Measurements from ENCODE around the gene ACOT12. TPM values are rescaled to one million over a fixed set of nuclear protein-coding genes. Genes with fewer than 3 reads are reported as not detected.
A peak's percentile ranks its signal among the peaks of the same experiment; 100 is the strongest.
"Not testable (repeated sequence)": the region's sequence is repeated elsewhere in the genome, so short reads cannot be mapped to it uniquely, and the experiment has no call there.

The ACOT12 gene
- total RNA-seq, 4 donors from 2014 or later, result 3.7 to 6.5 TPM; not detected in 2

DNA sequence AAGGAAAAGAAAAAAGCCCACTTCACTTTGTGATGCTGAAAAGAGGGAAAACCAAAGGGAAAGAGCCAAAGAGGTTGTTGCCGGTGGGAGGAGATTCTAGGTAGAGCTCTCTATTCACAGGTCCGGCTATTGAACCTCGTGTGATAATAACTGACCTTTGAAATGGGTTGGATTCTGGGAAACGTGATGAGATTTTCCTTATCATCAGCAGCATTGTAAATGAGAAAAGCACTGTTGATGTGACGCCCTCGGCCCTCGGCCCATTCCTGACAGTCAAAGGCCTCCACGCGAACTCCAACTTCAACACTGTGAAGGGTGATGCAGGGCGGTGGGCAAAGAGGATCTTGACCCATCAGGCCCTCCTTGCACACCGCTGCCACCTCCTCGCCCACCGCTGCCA is 49.2 kb downstream of the ACOT12 start:
- Histone ChIP-seq H3K27me3 (no peaks in the 10 kb centered on the region), H3K27ac (peak overlapping the region in 2 of 4 donors; percentile 15 to 33), H3K36me3 (no peaks in the 10 kb centered on the region), H3K4me1 (no peaks in the 10 kb centered on the region), H3K9me3 (no peaks in the 10 kb centered on the region), H3K4me3 (no peak overlapping the region)
- DNase-seq, result peak in 2 of 3 donors; percentile 59 to 61
- no peak for TF ChIP-seq POLR2A (IDR thresholded peaks at IDR 0.05)
- TF ChIP-seq, protein P1, sequence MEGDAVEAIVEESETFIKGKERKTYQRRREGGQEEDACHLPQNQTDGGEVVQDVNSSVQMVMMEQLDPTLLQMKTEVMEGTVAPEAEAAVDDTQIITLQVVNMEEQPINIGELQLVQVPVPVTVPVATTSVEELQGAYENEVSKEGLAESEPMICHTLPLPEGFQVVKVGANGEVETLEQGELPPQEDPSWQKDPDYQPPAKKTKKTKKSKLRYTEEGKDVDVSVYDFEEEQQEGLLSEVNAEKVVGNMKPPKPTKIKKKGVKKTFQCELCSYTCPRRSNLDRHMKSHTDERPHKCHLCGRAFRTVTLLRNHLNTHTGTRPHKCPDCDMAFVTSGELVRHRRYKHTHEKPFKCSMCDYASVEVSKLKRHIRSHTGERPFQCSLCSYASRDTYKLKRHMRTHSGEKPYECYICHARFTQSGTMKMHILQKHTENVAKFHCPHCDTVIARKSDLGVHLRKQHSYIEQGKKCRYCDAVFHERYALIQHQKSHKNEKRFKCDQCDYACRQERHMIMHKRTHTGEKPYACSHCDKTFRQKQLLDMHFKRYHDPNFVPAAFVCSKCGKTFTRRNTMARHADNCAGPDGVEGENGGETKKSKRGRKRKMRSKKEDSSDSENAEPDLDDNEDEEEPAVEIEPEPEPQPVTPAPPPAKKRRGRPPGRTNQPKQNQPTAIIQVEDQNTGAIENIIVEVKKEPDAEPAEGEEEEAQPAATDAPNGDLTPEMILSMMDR (IDR thresholded peaks at IDR 0.05), result no peak

DNA sequence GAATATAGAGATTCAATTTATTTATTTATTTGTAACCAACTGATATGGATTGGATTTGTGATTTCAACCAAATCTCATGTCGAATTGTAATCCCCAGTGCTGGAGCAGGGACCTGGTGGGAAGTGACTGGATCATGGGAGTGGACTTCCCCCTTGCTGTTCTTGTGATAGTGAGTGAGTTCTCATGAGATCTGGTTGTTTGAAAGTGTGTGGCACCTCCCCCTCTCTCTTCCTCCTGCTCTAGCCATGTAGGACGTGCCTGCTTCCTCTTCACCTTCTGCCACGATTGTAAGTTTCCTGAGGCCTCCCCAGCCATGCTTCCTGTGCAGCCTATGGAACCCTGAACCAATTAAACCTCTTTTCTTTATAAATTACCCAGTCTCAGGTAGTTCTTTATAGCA is 55.7 kb downstream of the ACOT12 start:
- H3K4me1 ChIP-seq, H3K27ac ChIP-seq, H3K36me3 ChIP-seq, H3K27me3 ChIP-seq, DNase-seq, H3K9me3 ChIP-seq, H3K4me3 ChIP-seq: not testable (repeated sequence)

DNA sequence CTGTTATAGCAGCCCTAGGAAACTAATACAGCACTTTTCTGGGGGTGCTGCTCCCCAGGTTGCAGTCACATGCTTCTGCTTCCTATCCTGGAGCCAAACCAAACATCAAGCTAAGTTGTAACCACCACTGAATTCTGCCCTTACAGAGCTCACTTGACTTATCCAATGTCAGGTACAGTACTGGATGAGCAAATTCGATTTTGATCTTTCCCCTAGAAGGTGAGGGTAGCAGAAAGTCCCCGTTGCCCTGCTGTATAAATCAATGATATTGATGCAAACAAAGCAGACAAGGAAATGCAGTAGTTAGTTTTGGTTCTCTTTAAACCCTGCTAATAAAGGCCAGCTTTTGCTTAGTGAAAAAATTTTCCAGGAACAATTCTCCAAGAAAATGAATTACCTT is 56.1 kb downstream of the ACOT12 start:
- Histone ChIP-seq H3K4me1 (no peaks in the 10 kb centered on the region), H3K4me3 (no peak overlapping the region), H3K27ac (no peak overlapping the region), H3K36me3 (no peaks in the 10 kb centered on the region), H3K9me3 (no peaks in the 10 kb centered on the region), H3K27me3 (no peaks in the 10 kb centered on the region)
- no peak for DNase-seq
- TF ChIP-seq, protein P1 (IDR thresholded peaks at IDR 0.05), result no peak
- no peak for TF ChIP-seq POLR2A (IDR thresholded peaks at IDR 0.05)

DNA sequence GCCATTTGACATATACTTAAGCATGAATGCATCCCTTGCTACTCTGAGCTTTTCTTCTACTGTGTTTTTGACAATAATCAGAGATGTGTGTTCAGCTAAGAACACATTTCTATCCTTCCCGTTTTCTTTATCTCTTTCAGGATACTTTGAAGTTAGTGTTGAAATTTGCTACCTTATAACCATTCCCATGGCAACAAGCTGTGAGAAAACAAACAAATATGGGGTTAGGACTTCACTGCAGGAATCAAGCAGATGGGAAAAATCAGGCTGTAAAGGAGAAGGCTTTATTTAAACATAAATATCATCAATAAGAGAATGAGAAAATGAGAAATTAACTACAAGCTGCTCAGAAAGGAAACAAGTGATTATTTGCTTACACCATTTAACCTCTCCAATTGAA is 57.4 kb downstream of the ACOT12 start:
- H3K4me1 ChIP-seq, result no peaks in the 10 kb centered on the region
- no peaks in the 10 kb centered on the region for H3K9me3 ChIP-seq
- TF ChIP-seq, protein P1 (IDR thresholded peaks at IDR 0.05), result no peak
- TF ChIP-seq POLR2A (IDR thresholded peaks at IDR 0.05), result no peak
- H3K4me3 ChIP-seq, result no peak overlapping the region
- no peaks in the 10 kb centered on the region for H3K36me3 ChIP-seq
- no peaks in the 10 kb centered on the region for H3K27me3 ChIP-seq
- H3K27ac ChIP-seq, result no peak overlapping the region
- no peak for DNase-seq

DNA sequence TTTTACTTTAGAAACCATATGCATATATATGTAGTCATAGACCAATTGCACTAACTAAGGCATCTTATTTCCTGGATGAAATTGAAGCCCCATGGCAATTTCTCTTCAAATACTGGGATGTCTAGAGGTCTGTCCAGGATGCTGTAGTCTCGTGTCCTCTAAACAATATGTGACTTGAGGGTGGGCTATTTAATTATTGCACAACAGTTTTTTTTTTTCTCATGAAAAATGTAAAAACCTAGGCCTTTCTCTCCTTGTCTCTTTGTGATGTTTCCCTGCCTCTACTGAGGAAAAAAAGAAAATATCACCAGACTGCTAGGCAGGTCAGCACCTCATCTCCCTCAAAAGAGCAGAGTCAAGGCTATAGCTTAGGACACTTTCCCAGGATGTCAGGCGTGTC is 58.0 kb downstream of the ACOT12 start:
- Histone ChIP-seq H3K27ac (no peak overlapping the region), H3K9me3 (no peaks in the 10 kb centered on the region), H3K4me3 (no peak overlapping the region), H3K4me1 (no peaks in the 10 kb centered on the region), H3K27me3 (no peaks in the 10 kb centered on the region), H3K36me3 (no peaks in the 10 kb centered on the region)
- TF ChIP-seq, protein P1 (IDR thresholded peaks at IDR 0.05), result no peak
- TF ChIP-seq POLR2A (IDR thresholded peaks at IDR 0.05), result no peak
- DNase-seq, result no peak

DNA sequence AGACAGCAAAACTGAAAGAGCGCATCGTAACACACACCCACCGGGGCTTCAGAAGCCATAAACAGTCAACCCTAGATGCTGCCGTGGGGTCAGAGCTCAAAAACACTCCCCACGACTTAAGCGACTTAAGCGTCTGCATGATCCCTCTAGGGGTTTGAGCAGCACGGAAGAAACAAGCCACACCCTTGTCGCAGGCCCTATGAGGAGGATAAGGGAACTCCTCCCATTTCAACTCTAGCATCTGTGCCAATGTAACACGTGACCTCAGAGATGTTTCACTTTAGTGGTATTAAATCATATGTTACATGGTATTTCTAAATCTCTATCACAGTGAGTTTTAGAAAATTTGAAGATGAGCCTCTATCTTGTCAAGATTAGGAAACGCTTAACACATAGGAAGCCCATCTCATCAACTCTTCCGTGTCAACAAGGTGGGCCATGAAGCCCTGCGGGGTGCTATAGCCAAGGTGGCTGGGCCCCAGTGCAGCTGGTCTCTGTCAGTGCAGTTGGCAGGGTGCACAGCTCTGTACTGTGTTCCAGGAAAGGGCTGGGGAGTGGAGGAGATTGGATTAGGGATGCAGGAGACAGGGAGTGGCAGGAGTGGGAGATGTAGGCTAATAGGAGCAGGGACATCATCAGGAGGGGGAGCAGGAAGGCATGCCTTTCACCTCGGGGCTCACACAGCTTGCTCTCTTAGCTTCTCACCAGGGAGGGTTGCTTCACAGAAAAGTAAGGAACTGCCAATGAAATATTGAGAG is 59.5 kb downstream of the ACOT12 start:
- Histone ChIP-seq H3K9me3 (no peaks in the 10 kb centered on the region), H3K36me3 (no peaks in the 10 kb centered on the region), H3K27me3 (no peaks in the 10 kb centered on the region), H3K27ac (no peak overlapping the region), H3K4me1 (no peaks in the 10 kb centered on the region), H3K4me3 (no peak overlapping the region)
- TF ChIP-seq, protein P1 (IDR thresholded peaks at IDR 0.05), result no peak
- no peak for TF ChIP-seq POLR2A (IDR thresholded peaks at IDR 0.05)
- DNase-seq, result no peak

Data from Peyer's patch (tissue), 4 donors.